GM18508 (cell line): ENCODE results near the gene KLK3.

Experiments used
- ATAC-seq: cut with Tn5 transposase; IDR thresholded peaks from one replicate; pipeline ENCODE4 v1.9.1; 2021; ENCODE audit warnings: moderate number of reproducible peaks; ENCODE audit not compliant: insufficient read depth, unreplicated experiment

KLK3 gene

GRCh38 chr19:50858886-50859285 is 4.2 kb downstream of the KLK3 start:
- no peak for ATAC-seq

GRCh38 chr19:50859849-50860248 is 5.1 kb downstream of the KLK3 start:
- ATAC-seq, result no peak

GRCh38 chr19:50861010-50861409 is 6.3 kb downstream of the KLK3 start:
- ATAC-seq, result no peak

GRCh38 chr19:50861496-50862286 is 7.0 kb downstream of the KLK3 start:
- no peak for ATAC-seq

- no peak for ATAC-seq
Measured at GRCh38 chr19:50869479-50869878, 14.8 kb downstream of the KLK3 start.

GRCh38 chr19:50870417-50871089 is 15.8 kb downstream of the KLK3 start:
- ATAC-seq, result no peak

GRCh38 chr19:50873056-50873455 is 18.3 kb downstream of the KLK3 start, which contains the start of gene KLK2:
Gene KLK2, plus strand, starts transcription at chr19:50873439. Its CDS starts 35 bp downstream, at chr19:50873474.
- ATAC-seq, result no peak

- no peak for ATAC-seq
Measured at GRCh38 chr19:50874211-50874610, 19.5 kb downstream of the KLK3 start.

- ATAC-seq, result no peak
Measured at GRCh38 chr19:50875795-50876422, 21.2 kb downstream of the KLK3 start.

GRCh38 chr19:50876456-50876855 is 21.7 kb downstream of the KLK3 start:
- ATAC-seq, result no peak

- ATAC-seq, result no peak
Measured at GRCh38 chr19:50877338-50877737, 22.6 kb downstream of the KLK3 start.

- ATAC-seq, result no peak
Measured at GRCh38 chr19:50878851-50879250, 24.1 kb downstream of the KLK3 start.

- ATAC-seq, result no peak
Measured at GRCh38 chr19:50880241-50880640, 25.5 kb downstream of the KLK3 start.

GRCh38 chr19:50882188-50882587 is 27.5 kb downstream of the KLK3 start:
- no peak for ATAC-seq

- ATAC-seq, result no peak
Measured at GRCh38 chr19:50889638-50890037, 34.9 kb downstream of the KLK3 start.

GRCh38 chr19:50890422-50891252 is 35.9 kb downstream of the KLK3 start:
- no peak for ATAC-seq

- ATAC-seq, result no peak
Measured at GRCh38 chr19:50891253-50891625, 36.5 kb downstream of the KLK3 start.

GRCh38 chr19:50893047-50893736 is 38.5 kb downstream of the KLK3 start:
- ATAC-seq, result no peak

- ATAC-seq, result no peak
Measured at GRCh38 chr19:50894478-50895356, 40.0 kb downstream of the KLK3 start.
